Prostate gland (tissue), 2 donors: ENCODE results near the gene SH3PXD2A. TPM values are rescaled to one million over a fixed set of nuclear protein-coding genes. Genes with fewer than 3 reads are reported as not detected.

ENCODE experiments used
- DNase-seq: peaks from one replicate; pipeline ENCODE4 v3.0.0-alpha.2; 2019; ENCODE audit warnings: low spot score
- H3K27ac ChIP-seq, 2 donors: fragments of 200-600 bp; sonication (generic); 2 replicates each; pipeline ENCODE4 v1.5.1; 2017 to 2019
- H3K27me3 ChIP-seq: fragments of 200-600 bp; sonication (generic); replicated peaks from 2 replicates; pipeline ENCODE4 v1.5.1; 2019; ENCODE audit not compliant: insufficient read depth
- H3K36me3 ChIP-seq, 2 donors: fragments of 200-600 bp; sonication (generic); 1 replicate in 1 of 2; 2 replicates in 1 of 2; pipeline versions ENCODE4 v1.5.1 to v1.8.1; 2017 to 2019
- H3K4me1 ChIP-seq: fragments of 200-600 bp; sonication (generic); replicated peaks from 2 replicates; pipeline ENCODE4 v1.5.1; 2019
- H3K4me3 ChIP-seq, 2 donors: fragments of 200-600 bp; sonication (generic); 2 replicates each; pipeline ENCODE4 v1.5.1; 2017 to 2019
- H3K9me3 ChIP-seq: fragments of 200-600 bp; sonication (generic); 2 replicates; pipeline ENCODE4 v1.5.1; 2017
- POLR2A ChIP-seq: fragments of 450-650 bp; IDR thresholded peaks from one replicate; pipeline ENCODE4 v1.6.1; 2016; ENCODE audit warnings: antibody characterized with exemption, mild to moderate bottlenecking
- POLR2AphosphoS5 ChIP-seq: sonication (generic); formaldehyde crosslinking; IDR thresholded peaks from one replicate; pipeline ENCODE4 v1.6.1; 2017; ENCODE audit warnings: antibody characterized with exemption
- WGBS: methylation state at CpG from one replicate; pipeline ENCODE4 v1.1.5; 2018; 5-methylcytosine and 5-hydroxymethylcytosine counted together
- intact Hi-C: fragments of 100-400 bp; cut with DNase I; formaldehyde crosslinking; loops from one replicate; pipeline ENCODE4 v1.14.2; 2022
- total RNA-seq, 2 donors: library from RNA; depleted of rRNA; stranded (reverse); fragments of >200 nt; gene quantifications; one replicate each; pipeline ENCODE4 v1.1.0, GENCODE V29; 2016
- TF ChIP-seq, protein P1 (sequence below), 4 experiments: fragments of 200-600 bp in 2 of 4; fragments of 450-650 bp in 2 of 4; sonication (generic) in 2 of 4; IDR thresholded peaks; 1 replicate in 3 of 4; 2 replicates in 1 of 4; pipeline ENCODE4 v1.5.1; 2016 to 2019; ENCODE audit warnings: antibody characterized with exemption in 4 of 4, mild to moderate bottlenecking in 2 of 4, moderate library complexity in 2 of 4

The SH3PXD2A gene
- total RNA-seq, 2 donors from 2014 or later, result 14.2 to 26.4 TPM

GRCh38 chr10:103589074-103589630 is 266.2 kb downstream of the SH3PXD2A start:
- WGBS, result 91% methylated on average over 14 of the region's 15 CpGs
- no peak for TF ChIP-seq POLR2A
- TF ChIP-seq, protein P1, sequence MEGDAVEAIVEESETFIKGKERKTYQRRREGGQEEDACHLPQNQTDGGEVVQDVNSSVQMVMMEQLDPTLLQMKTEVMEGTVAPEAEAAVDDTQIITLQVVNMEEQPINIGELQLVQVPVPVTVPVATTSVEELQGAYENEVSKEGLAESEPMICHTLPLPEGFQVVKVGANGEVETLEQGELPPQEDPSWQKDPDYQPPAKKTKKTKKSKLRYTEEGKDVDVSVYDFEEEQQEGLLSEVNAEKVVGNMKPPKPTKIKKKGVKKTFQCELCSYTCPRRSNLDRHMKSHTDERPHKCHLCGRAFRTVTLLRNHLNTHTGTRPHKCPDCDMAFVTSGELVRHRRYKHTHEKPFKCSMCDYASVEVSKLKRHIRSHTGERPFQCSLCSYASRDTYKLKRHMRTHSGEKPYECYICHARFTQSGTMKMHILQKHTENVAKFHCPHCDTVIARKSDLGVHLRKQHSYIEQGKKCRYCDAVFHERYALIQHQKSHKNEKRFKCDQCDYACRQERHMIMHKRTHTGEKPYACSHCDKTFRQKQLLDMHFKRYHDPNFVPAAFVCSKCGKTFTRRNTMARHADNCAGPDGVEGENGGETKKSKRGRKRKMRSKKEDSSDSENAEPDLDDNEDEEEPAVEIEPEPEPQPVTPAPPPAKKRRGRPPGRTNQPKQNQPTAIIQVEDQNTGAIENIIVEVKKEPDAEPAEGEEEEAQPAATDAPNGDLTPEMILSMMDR (IDR thresholded peaks at IDR 0.05), result no peak
- no peak for TF ChIP-seq POLR2AphosphoS5
- no peak for DNase-seq
- no peaks in the 10 kb centered on the region for H3K4me1 ChIP-seq
- intact Hi-C loops, result no loop called here
- no peaks in the 10 kb centered on the region for H3K27me3 ChIP-seq
- no peaks in the 10 kb centered on the region for H3K9me3 ChIP-seq
- H3K36me3 ChIP-seq, result no peaks in the 10 kb centered on the region
- no peak overlapping the region for H3K27ac ChIP-seq
- H3K4me3 ChIP-seq, result no peak overlapping the region

- H3K4me3 ChIP-seq, result no peak overlapping the region
- no peak overlapping the region for H3K27ac ChIP-seq
- intact Hi-C loops, result no loop called here
- no peaks in the 10 kb centered on the region for H3K4me1 ChIP-seq
- no peaks in the 10 kb centered on the region for H3K9me3 ChIP-seq
- H3K27me3 ChIP-seq, result no peaks in the 10 kb centered on the region
- no peaks in the 10 kb centered on the region for H3K36me3 ChIP-seq
- TF ChIP-seq, protein P1 (IDR thresholded peaks at IDR 0.05), result no peak
- TF ChIP-seq POLR2A (no peak), POLR2AphosphoS5 (no peak)
- no peak for DNase-seq
Measured at GRCh38 chr10:103587073-103587472, 268.3 kb downstream of the SH3PXD2A start.

DNA sequence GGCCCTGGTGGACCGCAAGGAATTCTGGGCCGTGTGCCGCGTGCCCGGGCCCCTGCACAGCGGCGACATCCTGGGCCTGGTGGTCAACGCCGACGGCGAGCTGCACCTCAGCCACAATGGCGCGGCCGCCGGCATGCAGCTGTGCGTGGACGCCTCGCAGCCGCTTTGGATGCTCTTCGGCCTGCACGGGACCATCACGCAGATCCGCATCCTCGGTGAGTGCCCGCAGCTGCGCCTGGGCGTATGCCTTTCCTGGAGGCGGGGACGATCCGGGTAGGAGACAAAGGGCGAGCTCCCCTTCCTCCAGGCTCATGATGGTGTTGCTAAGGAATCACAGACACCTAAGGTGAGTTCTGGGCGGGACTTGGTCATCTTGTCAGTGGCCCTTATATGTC is 270.4 kb downstream of the SH3PXD2A start:
- Histone ChIP-seq H3K4me3 (peak overlapping the region in 1 of 2 donors; percentile 33), H3K27ac (no peak overlapping the region), H3K27me3 (no peaks in the 10 kb centered on the region), H3K9me3 (no peaks in the 10 kb centered on the region), H3K36me3 (no peaks in the 10 kb centered on the region), H3K4me1 (no peaks in the 10 kb centered on the region)
- WGBS, result 94% methylated on average over 6 of the region's 32 CpGs
- no peak for DNase-seq
- intact Hi-C loops, result no loop called here
- TF ChIP-seq, protein P1 (IDR thresholded peaks at IDR 0.05), result no peak
- TF ChIP-seq POLR2A, result no peak
- no peak for TF ChIP-seq POLR2AphosphoS5

DNA sequence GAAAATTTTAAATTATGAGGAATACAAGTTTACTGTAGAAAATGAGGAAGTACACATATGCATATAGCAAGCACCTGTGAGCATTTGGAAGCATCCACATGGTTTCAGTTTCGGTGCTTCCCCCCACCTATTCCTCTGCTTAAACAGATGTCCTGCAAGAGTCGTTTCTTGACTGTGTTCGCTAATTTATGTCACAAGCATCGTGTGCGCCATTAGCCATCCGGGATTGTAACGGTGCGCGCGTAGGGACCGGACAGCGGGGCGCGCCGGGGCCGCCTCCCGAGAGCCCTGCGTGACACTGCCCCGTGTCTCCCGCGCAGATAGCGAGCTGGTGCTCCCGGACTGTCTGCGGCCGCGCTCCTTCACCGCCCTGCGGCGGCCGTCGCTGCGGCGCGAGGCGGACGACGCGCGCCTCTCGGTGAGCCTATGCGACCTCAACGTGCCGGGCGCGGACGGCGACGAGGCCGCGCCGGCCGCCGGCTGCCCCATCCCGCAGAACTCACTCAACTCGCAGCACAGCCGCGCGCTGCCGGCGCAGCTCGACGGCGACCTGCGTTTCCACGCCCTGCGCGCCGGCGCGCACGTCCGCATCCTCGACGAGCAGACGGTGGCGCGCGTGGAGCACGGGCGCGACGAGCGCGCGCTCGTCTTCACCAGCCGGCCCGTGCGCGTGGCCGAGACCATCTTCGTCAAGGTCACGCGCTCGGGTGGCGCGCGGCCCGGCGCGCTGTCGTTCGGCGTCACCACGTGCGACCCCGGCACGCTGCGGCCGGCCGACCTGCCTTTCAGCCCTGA is 271.0 kb downstream of the SH3PXD2A start:
- no peak for DNase-seq
- no peak overlapping the region for H3K27ac ChIP-seq
- intact Hi-C loops, result no loop called here

More for the DNA sequence above, 271.0 kb downstream of the SH3PXD2A start:
- WGBS, result 13% methylated on average over 47 of the region's 111 CpGs
- H3K36me3 ChIP-seq, result no peaks in the 10 kb centered on the region
- H3K4me3 ChIP-seq, result peak overlapping the region; percentile 18 to 33
- H3K27me3 ChIP-seq, result no peaks in the 10 kb centered on the region
- H3K9me3 ChIP-seq, result no peaks in the 10 kb centered on the region
- no peak for TF ChIP-seq POLR2AphosphoS5
- TF ChIP-seq POLR2A, result no peak
- TF ChIP-seq, protein P1 (IDR thresholded peaks at IDR 0.05), result no peak
- no peaks in the 10 kb centered on the region for H3K4me1 ChIP-seq
